LNCaP clone FGC (cell line): ENCODE data around the gene RHBDD3.
"Not testable (repeated sequence)": the region's sequence is repeated elsewhere in the genome, so short reads cannot be mapped to it uniquely, and the experiment has no call there.

Source experiments
- DNase-seq: peaks from one replicate; pipeline ENCODE4 v3.0.0-alpha.2; 2011; ENCODE audit warnings: low read depth
- H3K4me3 ChIP-seq: 2 replicates; pipeline ENCODE4 v1.5.1; 2011; ENCODE audit warnings: mild to moderate bottlenecking, low read depth, low read length, control low read depth
- CTCF ChIP-seq: IDR thresholded peaks from 2 replicates; pipeline ENCODE4 v1.5.1; 2012; ENCODE audit warnings: mild to moderate bottlenecking; ENCODE audit not compliant: control insufficient read depth, insufficient read depth; ENCODE audit errors: extremely low read depth

Gene RHBDD3

GRCh38 chr22:29245626-29246385 lies 22.0 kb downstream of the RHBDD3 start:
- peak; percentile 98 for TF ChIP-seq CTCF
- no peak overlapping the region for H3K4me3 ChIP-seq
- peak; percentile 26 for DNase-seq

- DNase-seq = no peak
- H3K4me3 ChIP-seq = no peak overlapping the region
- no peak for TF ChIP-seq CTCF
These were observed 22.8 kb downstream of the RHBDD3 start for GRCh38 chr22:29244785-29245625.

DNA sequence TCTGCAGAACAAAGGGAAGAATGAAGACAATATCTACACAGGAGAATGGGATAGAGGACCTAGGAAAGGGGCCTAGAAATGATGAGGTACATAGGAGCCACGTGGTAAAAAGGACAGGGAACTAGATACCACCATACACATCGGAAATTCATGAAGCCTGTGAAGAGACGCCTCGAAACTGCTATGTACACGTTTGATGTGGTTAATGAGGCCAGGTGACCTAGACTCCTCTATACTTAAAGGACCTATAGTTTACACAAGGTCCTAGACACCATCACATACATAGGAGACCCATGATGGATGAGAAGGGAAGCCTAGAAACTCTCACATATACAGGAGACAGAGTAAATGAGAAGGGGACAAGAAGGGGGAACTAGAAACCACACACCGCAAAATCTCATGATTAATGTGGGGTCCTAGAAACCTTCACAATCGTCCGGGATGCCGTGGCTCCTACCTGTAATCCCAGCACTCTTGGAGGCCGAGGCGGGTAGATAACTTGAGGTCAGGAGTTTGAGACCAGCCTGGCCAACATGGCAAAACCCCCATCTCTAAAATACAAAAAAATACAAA lies 23.8 kb downstream of the RHBDD3 start:
- H3K4me3 ChIP-seq = no peak overlapping the region
- no peak for TF ChIP-seq CTCF
- no peak for DNase-seq

GRCh38 chr22:29240481-29240880 lies 27.3 kb downstream of the RHBDD3 start:
- not testable (repeated sequence) for DNase-seq, H3K4me3 ChIP-seq

GRCh38 chr22:29233277-29233877 lies 34.4 kb downstream of the RHBDD3 start:
- no peak for TF ChIP-seq CTCF
- no peak for DNase-seq
- H3K4me3 ChIP-seq = no peak overlapping the region

- H3K4me3 ChIP-seq = no peak overlapping the region
- TF ChIP-seq CTCF = no peak
- no peak for DNase-seq
These were observed 35.5 kb downstream of the RHBDD3 start for GRCh38 chr22:29231971-29232959.
